NCI-H510A (cell line): ENCODE measurements around the gene SEZ6L.

Experiments used
- DNase-seq: peaks from one replicate; lab custom pipeline; 2025; lab: John Stamatoyannopoulos, UW

Gene SEZ6L

GRCh38 chr22:26169315-26170111 is at the start of gene SEZ6L:
TSS of gene SEZ6L (plus strand) at chr22:26169462. CDS start at chr22:26169670, 208 bp downstream.
- DNase-seq = no peak

DNA sequence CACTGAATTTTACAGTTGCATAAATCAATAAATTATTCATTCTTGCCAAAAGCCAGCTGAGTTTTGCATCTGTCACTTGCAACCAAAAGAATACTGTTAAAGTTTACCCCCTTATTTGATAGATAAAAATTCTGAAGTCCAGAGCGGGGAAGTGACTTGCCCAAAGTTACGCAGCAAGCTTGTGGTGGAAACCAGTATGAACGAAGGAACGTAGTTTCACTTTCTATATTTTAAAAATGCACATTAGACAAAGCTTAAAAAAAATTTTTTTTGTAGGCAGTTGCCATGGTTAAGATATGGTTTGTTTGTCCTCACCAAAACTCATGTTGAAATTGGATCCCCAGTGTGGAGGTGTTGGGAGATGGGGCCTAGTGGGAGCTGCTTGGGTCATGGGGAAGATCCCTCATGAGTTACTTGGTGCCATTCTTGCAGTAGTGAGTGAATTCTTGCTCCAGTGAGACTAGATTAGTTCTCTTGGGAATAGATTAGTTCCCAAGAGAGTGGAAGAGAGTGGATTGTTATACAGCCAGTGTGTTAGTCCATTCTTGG is 46.3 kb upstream of the SEZ6L start:
- DNase-seq = no peak

GRCh38 chr22:26124991-26125725 is 44.1 kb upstream of the SEZ6L start:
- DNase-seq = no peak

GRCh38 chr22:26127126-26127525 is 42.1 kb upstream of the SEZ6L start:
- DNase-seq = no peak

- no peak for DNase-seq
Measured at GRCh38 chr22:26127556-26127955, 41.7 kb upstream of the SEZ6L start.

- DNase-seq = no peak
Measured at GRCh38 chr22:26131589-26132154, 37.6 kb upstream of the SEZ6L start.

- DNase-seq = no peak
Measured at GRCh38 chr22:26134654-26135330, 34.5 kb upstream of the SEZ6L start.

- no peak for DNase-seq
Measured at GRCh38 chr22:26135806-26136205, 33.5 kb upstream of the SEZ6L start.

DNA sequence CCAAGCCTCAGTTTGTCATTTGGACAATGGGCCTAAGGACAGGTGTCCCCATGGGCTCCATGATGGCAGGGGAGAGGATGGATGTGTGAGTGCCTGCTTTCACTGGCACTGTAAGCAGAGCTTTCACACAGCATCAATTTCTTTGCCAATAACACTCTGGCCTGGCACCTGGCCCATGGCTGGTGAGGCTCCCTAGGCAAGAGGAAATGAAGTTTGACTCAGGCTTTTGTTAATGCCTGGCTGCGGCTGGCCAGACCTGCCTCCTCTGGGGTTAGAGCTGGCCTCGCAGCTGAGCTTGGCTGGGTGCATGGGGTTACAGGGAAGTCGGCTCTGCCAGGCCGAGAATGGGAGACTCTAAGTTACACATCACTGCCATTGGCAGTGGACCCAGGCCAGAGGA is 30.0 kb upstream of the SEZ6L start:
- DNase-seq = no peak

DNA sequence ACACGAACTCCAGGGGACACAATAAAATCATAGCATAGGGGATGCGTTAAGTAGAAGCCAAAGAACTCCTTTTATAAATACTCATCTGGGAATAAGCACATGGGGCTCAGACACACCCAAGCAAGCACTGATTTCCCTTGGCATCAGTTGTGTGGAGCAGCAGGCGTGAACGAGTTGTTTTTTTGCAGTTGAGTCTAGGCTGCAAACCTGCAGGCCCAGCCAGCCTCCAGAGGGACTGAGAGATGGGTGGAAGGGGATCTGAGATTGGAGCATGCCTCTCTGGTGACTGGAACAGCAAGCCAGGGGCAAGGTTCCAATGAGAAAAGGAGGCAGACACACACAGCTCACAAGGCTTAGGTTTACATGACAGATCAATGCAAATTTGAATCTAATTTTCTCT is 27.4 kb upstream of the SEZ6L start:
- no peak for DNase-seq

GRCh38 chr22:26143806-26144325 is 25.4 kb upstream of the SEZ6L start:
- DNase-seq = no peak

- no peak for DNase-seq
Measured at GRCh38 chr22:26159886-26160285, 9.4 kb upstream of the SEZ6L start.

- DNase-seq = no peak
Measured at GRCh38 chr22:26161746-26162145, 7.5 kb upstream of the SEZ6L start.

GRCh38 chr22:26162926-26163325 is 6.3 kb upstream of the SEZ6L start:
- no peak for DNase-seq

DNA sequence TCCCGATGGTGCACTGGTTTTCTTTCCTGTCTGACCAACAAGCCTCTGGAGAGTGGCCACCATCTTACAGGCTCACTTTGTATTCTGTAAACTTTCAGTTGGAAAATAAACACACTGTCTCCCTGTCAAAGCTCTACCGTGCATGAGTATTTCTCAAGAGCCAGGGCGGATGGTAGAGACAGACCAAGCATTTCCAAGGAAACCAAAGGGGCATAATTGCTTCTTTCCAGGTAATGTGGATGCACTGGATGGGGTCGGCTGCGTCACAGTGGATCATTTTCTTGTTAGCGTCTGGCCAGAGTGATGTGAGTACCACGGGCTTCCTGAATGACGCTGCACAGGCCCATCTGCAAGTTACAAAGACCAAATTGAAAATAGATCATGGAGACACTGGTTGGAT is 5.1 kb upstream of the SEZ6L start:
- DNase-seq = no peak

- DNase-seq = no peak
Measured at GRCh38 chr22:26168330-26168851, 871 bp upstream of the SEZ6L start.

- DNase-seq = no peak
Measured at GRCh38 chr22:26168939-26169314, 335 bp upstream of the SEZ6L start.

- no peak for DNase-seq
Measured at GRCh38 chr22:26170112-26170492, 840 bp downstream of the SEZ6L start.

DNA sequence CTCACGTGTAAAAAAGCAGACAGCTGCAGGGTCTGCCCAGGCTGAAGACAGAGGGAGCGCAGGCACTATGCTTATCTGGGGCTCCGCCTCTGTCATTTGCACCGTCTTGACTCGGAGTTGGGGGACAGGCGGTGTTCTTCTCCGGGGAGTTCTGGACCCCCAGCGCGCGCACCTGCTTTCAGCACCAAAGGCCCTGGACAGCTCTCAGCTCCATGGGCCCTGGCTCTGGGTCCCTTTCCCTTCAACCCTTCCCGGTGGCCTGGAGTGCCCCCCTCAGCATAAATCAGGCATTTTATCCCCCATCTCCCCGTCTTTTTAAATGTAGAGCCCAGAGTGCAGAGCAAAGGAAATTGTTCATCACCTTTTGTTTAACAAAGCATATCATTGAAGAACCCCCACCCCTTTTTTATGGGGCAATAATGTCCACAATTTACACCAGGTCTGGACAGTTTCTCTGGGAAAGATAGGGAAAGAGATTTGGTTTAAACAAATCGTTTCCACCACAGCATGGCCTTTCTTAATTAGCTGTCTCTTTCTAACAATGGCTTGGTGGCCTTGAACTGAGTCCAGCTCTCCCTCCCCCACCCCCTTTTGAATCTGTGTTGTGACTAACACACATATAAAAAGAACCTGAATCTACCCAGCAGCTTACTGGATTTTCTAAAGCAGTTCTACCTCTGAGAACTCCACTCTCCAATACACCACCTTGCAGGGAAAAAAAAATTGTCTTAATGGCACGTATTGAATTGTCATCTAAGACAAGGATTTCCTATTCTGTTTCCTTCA is 1.7 kb downstream of the SEZ6L start:
- DNase-seq = no peak

GRCh38 chr22:26172389-26172990 is 3.2 kb downstream of the SEZ6L start:
- DNase-seq = peak; percentile 26

GRCh38 chr22:26174280-26174679 is 5.0 kb downstream of the SEZ6L start:
- DNase-seq = peak; percentile 23
